HG03025 (cell line): ENCODE data around the gene GPR158.

Experiments
- ATAC-seq: cut with Tn5 transposase; IDR thresholded peaks from one replicate; pipeline ENCODE4 v1.9.1; 2021; ENCODE audit warnings: mild to moderate bottlenecking, moderate library complexity; ENCODE audit not compliant: unreplicated experiment, low FRiP score

GPR158 gene

DNA sequence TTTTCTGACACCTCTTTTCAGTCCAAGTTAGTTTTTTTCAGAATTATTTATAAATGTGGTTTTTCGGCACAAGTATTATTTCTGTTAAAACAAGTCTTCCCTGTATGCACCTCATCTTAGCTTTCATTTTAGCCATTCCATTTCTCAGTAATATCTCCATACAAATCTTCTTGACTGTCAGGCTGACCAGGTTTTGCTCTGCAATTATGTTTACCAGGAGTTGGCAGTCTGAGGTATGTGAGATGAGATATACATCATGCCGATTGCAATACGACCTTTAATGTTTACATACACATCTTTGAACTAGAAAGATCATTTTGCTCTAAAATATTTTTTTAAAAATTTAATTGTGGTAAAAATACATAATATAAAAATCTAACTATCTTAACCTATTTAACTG is 209.8 kb downstream of the GPR158 start:
- no peak for ATAC-seq

DNA sequence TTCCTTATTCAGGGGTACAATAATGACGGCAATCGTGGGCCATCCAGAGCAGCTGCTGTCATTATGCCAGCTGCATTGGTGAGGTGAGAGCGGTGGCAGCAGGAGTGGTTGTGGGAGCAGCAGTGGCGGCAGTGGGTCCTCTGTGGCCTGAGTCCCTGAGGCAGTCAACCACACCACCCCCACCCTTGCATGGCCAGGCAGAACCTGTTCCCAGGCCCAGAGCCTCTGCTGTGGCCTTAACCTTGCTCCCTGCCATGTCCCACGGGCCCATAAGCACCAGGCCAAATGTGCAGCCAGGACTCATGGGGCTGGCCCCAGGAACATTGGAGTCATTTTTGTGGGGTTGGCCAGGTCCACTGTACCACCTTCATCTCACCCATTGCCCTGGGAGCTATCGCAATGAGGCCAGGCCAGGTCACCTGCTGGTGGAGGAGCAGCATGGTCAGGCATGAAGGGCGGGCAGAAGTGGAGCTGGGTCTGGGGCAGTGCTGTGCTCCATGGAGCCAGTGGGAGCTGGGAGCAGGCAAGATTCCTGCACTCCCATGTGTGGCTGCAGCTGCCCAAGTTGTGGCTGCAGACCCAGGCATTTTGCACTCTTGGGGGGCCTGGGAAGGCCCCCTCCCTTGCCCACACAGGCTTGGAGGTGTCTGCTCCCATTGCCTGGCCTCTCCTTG is 213.5 kb downstream of the GPR158 start:
- ATAC-seq: no peak

DNA sequence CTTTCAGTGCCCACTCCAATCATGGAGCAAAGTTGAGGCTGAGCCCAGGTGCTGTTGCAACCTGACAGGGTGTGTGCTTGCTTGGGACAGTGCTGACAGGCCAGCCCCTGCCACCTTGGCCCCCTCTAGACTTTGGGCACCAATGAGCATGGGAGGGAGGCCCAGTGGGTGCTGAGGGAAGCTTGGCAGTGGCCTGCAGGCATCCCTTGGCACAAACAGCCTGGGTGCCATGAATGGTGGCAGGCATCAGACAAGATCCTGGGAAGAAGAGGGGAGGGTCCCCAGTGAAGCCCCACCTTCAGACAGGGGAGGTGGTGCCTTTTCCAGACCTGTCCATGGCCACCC is 214.0 kb downstream of the GPR158 start:
- no peak for ATAC-seq

DNA sequence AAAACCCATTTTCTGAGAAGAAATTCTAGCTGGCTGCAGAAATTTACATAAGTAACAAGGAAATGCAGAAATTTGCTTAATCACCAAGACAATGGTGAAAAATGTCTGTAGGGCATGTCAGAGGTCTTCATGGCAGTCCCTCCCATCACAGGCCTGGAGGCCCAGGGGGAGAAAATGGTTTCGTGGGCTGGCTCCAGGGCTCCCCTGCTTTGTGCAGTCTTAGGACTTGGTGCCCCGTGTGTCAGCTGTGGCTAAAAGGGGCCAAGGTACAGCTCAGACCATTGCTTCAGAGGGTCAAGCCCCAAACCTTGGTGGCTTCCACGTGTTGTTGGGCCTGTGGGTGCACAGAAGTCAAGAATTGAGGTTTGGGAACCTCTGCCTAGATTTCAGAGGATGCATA is 215.9 kb downstream of the GPR158 start:
- ATAC-seq: no peak

DNA sequence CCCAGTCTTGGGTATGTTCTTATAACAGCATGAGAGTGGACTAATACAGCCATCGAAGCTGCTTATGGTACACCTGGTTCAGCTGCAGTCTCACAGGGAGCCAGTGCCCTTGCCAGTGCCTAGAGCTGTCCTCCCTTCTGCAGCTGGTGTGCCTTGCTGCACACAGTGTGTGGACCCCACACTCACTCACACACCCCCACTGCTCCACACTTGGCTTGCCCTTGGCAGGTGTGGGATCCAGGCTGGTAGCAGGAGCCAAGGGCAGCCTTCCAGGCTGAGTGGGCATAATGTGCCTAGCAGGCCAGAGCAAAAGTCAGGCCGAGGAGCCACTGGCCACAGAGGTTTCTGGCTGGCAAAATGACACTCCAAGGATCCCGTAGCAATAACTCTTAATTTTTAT is 217.3 kb downstream of the GPR158 start:
- no peak for ATAC-seq

DNA sequence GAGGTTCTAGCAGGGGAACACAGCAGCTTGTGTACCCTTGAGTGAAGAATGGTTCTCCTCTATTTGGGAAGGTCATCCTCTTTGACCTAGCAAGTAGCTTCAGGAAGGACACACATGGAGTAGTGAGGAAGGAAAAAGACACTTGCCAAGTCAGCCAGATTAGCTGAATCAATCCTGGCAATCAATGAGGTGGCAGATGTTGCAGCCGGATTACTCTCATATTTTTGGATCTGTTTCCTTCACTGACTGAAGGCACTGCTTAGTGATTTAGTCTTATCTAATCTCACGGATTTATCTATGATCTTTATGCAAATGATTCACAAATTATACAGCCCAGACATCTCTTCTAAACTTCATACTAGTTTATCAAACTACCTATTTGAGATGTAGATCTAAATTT is 218.8 kb downstream of the GPR158 start:
- no peak for ATAC-seq

DNA sequence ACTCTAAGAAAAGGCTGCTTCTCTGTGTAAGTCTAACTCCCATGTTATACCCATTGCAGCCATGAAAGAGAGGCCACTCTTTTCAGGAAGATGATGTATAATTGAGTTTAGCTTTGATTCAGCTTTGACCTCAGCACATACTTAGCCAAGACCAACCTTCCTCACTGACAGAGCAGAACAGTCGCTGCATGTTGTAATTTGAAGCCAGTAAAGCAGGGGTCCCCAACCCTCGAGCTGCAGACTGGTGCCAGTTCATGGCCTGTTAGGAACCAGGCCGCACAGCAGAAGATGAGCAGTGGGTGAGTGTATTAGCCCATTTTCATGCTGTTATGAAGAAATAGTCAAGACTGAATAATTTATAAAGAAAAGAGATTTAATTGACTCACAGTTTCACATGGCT is 223.9 kb downstream of the GPR158 start:
- ATAC-seq: no peak

DNA sequence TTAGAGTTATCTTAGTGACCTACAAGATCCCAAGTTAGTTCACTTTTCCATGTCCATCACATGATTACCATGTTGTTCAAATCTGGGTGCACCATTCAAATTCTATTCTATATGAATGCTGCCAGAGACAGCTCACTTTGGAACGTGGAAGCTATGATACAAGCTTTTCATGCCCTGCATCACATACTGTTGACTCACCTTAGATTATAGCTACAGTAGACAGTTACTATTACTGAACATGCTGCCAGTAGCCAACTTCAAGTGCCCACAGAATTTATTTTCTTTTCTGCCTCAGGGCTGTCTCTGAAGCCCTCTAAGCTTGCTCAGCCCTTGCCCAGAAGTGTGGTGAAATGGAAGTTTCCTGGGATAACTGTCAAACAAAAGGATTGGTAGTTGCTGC is 231.1 kb downstream of the GPR158 start:
- no peak for ATAC-seq

DNA sequence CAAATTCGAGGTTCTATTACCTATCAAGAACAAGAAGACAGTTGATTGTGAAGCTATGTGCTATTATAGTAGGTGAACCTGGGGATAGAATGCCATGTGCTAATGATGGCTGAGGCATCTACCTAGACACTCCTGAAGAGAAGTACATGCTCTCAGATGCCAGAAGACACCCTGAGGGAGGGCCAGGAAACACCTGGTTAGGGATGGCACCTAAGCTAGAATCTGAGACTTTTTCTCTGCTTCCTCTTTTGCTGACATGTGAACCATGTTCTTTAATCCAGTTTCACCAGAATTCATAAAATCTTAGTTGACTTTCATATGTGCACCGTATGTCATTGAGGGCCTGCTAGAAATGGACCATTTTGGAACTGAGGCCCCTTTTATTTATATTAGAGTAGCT is 242.8 kb downstream of the GPR158 start:
- ATAC-seq: no peak

DNA sequence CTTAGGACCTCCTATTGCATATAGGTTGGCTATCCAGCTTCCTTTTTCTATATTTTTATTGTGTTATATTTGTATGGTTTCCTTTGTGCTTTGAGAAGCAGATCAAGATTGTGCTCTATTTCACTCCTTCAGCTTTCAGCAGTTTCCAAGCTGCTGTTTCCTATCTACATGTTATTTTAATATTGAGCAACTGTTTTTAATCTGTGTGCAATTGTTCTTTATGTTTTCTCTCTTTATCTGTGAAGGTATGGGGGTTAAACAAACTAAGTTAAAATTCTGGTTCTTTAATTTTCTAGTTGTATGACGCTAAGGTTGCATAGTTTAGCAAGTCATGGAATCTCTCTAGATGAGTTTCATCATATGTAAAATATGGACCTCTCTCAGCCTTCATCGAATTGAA is 251.0 kb downstream of the GPR158 start:
- ATAC-seq: no peak

DNA sequence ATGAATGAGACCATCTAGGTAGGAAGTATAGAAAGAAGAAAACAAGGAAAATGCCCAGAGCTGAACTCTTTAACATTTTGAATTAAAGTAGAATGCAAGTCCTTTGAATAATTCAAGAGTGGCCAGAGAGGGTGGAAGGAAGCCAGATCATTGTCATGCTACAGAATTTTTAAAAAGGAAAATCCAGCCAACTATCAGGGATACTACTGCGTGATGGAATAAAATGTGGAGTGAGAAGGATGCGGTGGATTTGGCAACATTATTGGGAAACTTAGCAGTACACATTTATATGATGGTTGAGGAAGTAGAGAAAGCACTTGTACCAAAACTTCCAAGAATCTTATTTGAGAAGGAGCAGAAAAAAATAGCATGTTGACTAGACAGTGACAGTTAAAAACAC is 261.6 kb downstream of the GPR158 start:
- ATAC-seq: no peak

DNA sequence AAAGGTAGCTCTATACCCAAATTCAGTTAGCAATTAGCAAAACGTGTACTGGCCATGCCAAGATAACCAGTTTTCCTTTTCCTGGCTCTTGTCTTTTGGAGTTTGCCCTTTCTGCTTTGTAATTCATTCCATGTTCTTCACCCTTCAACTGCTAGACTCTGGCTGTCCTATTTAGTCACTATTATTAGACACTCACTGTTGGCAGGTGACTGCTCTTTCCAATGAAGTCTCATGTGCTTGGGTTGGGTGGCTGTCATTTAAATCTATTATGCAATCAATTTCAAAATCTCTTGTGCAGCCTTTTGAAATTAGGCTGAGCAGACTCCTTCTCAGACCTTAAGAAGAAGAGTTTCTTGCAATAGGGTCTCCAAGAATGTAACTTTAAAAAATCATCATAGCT is 266.5 kb downstream of the GPR158 start:
- ATAC-seq: no peak

DNA sequence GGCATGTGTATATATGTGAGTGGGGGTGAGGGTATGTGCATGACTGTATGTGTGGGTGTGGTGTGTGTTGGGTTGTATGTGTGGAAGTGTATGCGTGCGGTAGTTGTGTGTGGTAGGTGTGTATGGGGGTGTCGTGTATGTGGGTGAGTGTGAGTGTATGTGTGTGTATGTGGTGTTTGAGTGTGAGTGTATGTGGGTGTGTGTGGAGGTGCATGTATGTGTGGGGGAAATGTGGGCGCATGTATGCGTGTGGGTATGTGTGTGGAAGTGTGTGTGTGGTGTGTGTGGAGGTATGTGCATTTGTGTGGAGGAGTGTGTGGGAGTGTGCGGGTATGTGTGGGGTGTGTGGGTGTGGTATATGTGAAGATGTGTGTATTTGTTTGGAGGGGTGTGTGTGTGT is 269.5 kb downstream of the GPR158 start:
- no peak for ATAC-seq

DNA sequence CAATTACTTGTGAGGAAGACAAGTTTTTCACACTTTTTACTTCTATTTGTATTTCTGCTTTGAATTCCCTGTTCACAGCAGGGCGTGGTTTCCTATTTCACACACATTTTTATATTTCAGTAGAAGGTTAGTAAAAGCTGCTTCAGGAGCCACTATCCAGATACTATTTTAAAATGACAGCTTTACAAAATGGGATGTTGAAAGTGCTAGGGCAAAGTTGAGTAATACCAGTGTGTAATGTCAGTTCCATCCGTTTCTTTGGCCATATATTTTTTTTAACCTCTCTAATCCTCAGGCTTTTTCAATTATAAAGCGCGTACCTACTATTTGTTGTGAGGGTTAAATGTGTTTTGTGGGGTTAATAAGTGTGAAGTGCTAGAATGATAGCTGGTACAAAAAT is 276.6 kb downstream of the GPR158 start:
- no peak for ATAC-seq

DNA sequence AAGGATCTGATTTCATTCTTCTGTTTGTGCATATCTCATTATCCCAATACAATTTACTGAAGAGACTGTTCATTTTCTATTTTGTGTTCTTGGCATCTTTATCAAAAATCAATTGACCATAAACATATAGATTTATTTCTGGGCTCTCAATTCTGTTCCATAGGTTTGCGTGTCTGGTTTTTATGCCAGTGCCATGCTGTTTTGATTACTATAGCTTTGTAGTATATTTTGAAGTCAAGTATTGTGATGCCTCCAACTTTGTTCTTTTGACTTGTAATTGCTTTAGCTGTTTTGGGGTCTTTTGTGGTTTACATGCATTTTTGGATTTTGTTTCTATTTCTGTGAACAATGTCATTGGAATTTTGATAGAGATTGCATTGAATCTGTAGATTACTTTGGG is 278.8 kb downstream of the GPR158 start:
- no peak for ATAC-seq

DNA sequence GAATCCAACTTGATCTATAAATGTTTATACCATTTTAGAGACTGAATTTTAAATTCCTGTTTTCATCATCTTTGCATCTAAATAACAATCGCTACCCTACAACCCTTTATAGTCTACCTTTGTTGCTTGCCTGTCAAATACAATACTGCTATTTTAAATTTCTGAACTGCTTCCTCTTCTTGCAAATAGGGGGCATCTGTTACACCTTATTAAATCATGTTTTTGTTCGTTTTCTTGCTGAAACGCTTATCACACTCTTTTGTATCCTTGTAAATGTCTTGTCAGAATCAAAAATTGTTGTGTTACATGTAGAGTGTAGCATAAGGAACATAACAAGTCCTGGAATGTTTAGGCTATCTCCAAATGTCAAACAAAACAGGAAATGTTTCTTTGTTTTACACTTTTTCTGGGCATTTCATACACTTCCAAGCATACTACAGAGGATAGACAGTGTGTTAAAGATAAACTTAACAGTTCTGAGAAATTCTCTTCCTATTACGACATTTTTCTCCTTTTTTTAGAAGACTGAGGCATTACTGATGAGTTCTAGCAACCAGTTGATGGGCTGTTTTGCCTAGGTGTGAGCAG is 281.3 kb downstream of the GPR158 start:
- no peak for ATAC-seq

DNA sequence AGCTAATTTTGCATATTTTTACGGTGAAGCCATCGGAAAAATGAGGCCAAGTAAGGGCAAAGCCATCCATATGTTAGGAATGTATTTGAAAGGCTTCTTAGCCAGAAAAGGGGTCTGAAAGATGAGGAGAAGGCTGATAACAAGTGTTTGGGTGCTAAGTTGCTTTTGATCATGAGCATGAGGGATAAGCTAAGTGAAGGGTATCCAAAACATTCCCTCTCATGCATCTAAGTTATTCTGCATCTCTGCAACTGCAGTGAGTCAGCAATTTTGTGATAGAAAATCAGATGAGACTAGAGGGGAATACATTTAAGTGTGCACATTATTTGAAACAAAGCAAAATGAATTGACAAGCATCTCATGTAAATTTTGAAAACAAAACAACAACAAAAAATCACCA is 282.8 kb downstream of the GPR158 start:
- ATAC-seq: no peak

DNA sequence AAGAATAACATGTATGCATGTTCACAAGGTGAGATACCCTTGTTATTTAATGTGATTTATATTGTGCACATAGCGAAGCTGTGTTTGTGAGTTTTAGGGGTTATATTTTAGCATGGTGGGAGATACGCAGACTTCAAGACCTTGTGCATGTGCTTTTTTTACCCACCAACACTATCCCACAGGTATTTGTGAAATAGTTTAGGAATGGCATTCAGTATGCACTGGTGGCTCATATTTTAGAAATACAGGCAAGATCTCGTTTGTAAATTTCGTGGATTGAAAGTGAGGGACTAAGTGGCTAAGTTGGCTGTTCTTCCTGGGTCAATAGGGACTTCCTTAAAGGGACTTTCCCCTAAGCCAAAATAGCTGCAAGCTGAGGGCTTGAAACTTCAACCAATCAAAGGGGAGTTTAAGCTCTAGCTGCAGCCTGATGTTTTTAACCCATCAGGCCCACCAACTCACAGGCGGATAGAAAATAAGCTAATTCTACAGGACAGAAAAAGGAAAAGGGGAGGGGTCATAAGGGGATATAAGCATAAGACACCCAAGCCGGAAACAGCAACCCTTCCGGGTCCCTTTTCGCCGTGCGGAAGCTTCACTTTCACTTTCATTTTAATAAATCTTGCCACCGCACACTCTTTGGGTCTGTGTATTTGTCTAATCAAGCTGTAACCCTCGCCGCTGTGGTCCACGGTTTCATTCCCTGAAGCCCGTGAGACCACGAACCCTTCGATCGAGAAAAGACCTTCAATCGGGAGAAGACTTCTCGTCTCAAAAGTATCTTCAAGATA is 291.0 kb downstream of the GPR158 start:
- ATAC-seq: no peak

DNA sequence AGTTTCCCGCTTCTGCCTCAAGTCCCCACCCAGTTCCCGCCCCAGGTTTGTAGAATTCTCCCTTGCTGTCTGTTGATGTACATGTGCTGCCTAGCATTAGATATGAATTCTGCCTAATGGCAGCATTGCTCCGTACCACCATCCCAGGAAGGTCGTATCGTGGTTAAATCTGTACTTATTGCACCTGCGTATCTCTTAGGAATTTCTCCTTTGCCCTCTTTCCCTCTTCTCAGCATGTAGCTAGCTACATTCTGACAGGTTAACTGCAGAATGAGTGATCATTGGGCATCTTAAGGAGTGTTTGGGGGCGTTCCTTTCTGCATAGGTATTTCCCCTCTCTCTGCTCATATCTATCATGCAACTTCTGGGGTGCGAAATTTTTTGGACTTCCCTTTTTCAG is 293.1 kb downstream of the GPR158 start:
- ATAC-seq: no peak

DNA sequence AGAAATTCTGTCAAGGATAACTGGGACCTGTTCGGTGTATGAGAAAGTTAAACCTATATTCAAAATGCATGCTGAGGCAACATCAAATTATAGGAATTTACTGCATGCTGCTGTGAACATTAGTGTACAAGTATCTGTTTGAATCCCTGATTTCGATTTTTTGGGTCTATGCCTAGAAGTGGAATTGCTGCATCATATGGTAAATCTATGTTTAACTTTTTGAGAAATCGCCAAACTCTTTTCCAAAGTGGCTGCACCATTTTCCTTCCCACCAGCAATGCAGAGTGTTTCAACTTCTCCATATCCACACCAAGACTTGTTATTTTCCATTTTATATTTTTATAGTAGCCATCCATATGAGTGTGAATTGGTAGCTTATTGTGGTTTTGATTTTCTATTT is 306.7 kb downstream of the GPR158 start:
- ATAC-seq: no peak

DNA sequence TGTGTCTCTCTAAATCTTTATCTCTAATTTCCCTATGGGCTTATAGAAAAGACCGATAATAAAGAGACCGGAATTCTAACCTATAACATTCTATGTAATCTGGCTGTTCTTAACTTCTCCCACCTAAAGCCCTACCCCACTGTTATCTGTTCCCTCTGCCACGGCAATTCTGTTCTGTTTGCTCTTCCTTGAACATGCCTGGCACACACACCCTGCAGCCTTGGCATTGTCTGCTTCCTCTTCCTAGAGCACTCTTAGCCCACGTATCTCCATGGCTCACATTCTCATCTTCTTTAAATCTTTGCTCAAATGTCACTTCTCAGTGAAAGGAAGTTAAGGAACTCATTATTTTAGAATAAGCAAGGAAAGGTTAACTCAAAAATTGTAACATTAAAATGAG is 309.2 kb downstream of the GPR158 start:
- no peak for ATAC-seq

DNA sequence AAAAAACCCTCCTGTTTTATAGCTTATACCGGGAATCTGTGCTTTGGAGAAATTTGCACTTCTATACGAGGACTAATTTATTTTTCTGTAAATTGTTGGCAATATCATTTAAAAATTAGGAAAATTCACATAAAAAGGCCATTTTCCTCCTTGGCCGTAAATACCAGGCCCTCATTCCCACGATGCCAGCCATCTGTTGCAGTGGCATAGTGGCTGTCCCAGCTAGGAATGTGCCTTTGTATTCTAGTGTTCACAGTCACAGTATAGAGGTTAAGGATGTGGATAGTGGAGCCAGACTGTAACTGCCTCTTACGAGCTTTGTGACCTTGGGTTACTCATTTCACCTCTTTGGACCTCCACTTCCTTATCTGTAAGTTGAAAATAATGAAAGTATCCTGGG is 312.5 kb downstream of the GPR158 start:
- no peak for ATAC-seq
